ENCODE data around the gene ANO5. TPM values are rescaled to one million over a fixed set of nuclear protein-coding genes. Genes with fewer than 3 reads are reported as not detected.

Gene ANO5
- polyA plus RNA-seq, 2 of the 4 experiments (the other 2 are of a cell fraction) = 3.1 to 8.6 TPM

GRCh38 chr11:22189660-22190059 is 3.2 kb upstream of the ANO5 start:
- Histone ChIP-seq H3K4me3 (no peak overlapping the region), H3K9me3 (no peaks in the 10 kb centered on the region), H3K4me1 (peaks cover 6% of the 10 kb centered on the region; the same call in 2 of the 3 replicates), H3K27ac (no peak overlapping the region), H3K4me2 (no peak overlapping the region)
- ATAC-seq = no peak
- ChIA-PET POLR2A (no interaction called here), CTCF (no interaction called here)
- TF ChIP-seq CHD2 (IDR thresholded peaks at IDR 0.05; ENCODE audit: low read length, partially characterized antibody) (no peak), CEBPB (IDR thresholded peaks at IDR 0.05) (no peak), REST (IDR thresholded peaks at IDR 0.05) (no peak), CHD4 (IDR thresholded peaks at IDR 0.05; ENCODE audit: borderline replicate concordance) (no peak), FOSB (CRISPR knock-in tag; IDR thresholded peaks at IDR 0.05) (no peak), JUNB (IDR thresholded peaks at IDR 0.05) (no peak), GATA3 (IDR thresholded peaks at IDR 0.05; ENCODE audit: borderline replicate concordance) (no peak), MYC (IDR thresholded peaks at IDR 0.05; ENCODE audit: borderline replicate concordance, low read length) (no peak), MAZ (IDR thresholded peaks at IDR 0.05; ENCODE audit: borderline replicate concordance, low read depth, low read length) (no peak), RFX5 (IDR thresholded peaks at IDR 0.05) (no peak)
- FAIRE-seq = no peak
- 41% methylated on average over 2 of the region's 2 CpGs for WGBS (ENCODE audit: missing lambda C conversion rate)
- no peak for DNase-seq (ENCODE audit: low read depth in 1 of 2, low spot score in 1 of 2)

DNA sequence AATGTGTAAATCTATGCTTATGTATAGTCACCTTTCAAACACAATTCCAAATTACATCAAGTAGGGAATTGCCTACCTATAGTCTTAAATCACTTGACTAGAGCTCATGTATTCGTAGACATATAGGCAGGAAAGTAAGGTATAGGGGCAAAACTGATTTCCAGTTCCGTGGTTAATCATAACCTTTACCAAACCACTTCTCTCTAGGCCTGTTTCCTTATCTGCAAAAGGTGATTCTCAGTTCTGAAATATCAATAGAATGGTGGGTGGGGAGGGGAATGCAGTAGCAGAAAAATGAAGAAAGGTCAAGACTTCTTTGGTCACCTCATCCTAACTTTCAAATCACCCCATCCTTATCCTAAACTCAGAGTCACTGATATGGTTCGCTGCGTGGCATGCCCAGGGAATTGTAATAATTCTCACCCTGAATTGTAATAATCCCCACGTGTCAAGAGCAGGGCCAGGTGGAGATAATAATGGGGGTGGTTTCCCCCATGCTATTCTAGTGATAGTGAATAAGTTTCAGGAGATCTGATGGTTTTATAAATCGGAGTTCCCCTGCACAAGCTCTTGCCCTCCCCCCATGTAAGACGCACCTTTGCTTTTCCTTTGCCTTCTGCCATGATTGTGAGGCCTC is 1.9 kb upstream of the ANO5 start:
- FAIRE-seq (no peak), ATAC-seq (no peak), DNase-seq (ENCODE audit: low read depth in 1 of 2, low spot score in 1 of 2) (no peak)
- ChIA-PET CTCF (no interaction called here), POLR2A (no interaction called here)
- H3K4me3 ChIP-seq = no peak overlapping the region
- WGBS (ENCODE audit: missing lambda C conversion rate) = 63% methylated on average over 7 of the region's 7 CpGs
- no peaks in the 10 kb centered on the region for H3K9me3 ChIP-seq
- TF ChIP-seq NPAS2 (CRISPR knock-in tag; IDR thresholded peaks at IDR 0.05; ENCODE audit: borderline replicate concordance) (no peak), E2F6 (IDR thresholded peaks at IDR 0.05; ENCODE audit: borderline replicate concordance, low read depth) (no peak)
- H3K4me2 ChIP-seq = no peak overlapping the region
- peaks cover 8% of the 10 kb centered on the region; the same call in 2 of the 3 replicates for H3K4me1 ChIP-seq
- no peak overlapping the region for H3K27ac ChIP-seq

DNA sequence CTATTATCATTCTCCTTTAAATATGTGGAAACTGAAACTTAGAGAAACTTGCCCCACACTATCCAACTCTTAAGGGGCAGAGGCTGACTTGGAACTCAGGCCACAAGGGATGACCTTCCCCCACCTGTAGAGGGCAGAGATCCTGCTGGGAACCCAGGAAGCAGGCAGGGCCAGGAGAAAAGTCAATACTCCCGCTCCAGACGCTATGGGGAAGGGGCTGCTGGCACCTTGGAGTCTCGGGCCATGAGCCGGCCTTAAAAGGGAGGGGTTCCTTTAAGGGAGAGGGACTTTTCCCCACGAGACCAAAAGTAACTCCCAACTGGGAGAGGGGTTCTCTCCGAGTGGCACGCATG is 620 bp upstream of the ANO5 start:
- H3K4me1 ChIP-seq = peaks cover 8% of the 10 kb centered on the region; the same call in 2 of the 3 replicates
- TF ChIP-seq CHD4 (IDR thresholded peaks at IDR 0.05; ENCODE audit: borderline replicate concordance) = 0 out of 2 replicates have a peak, but pooled peaks have one; percentile 18
- peak; percentile 51 for TF ChIP-seq CTCF (IDR thresholded peaks at IDR 0.05)
- TF ChIP-seq FOSL2 (IDR thresholded peaks at IDR 0.05) = no peak
- no peak for TF ChIP-seq FOSL2 (CRISPR knock-in tag; IDR thresholded peaks at IDR 0.05)
- TF ChIP-seq RAD21 (conservative IDR thresholded peaks at IDR 0.05 in 1 of 2, IDR thresholded peaks at IDR 0.05 in 1 of 2) = 0 out of 5 replicates have a peak, but pooled peaks of 1 of the 2 experiments have one; percentile 6
- no peak for TF ChIP-seq HOXB5 (CRISPR knock-in tag; IDR thresholded peaks at IDR 0.05)
- H3K4me2 ChIP-seq = peak overlapping the region; percentile 97
- H3K9me3 ChIP-seq = no peaks in the 10 kb centered on the region
- ATAC-seq (peak; percentile 79 to 81), DNase-seq (ENCODE audit: low read depth in 1 of 2, low spot score in 1 of 2) (peak; percentile 60 to 66), FAIRE-seq (no peak)
- peak overlapping the region; percentile 83 to 94 for H3K27ac ChIP-seq
- ChIA-PET POLR2A (no interaction called here), CTCF (interaction anchor here (0.7 to 1.5 kb wide), 3 partner anchors 12 to 52 kb away, joined by 3 to 8 read pairs (median 4); no protein-coding TSS in a partner anchor)
- WGBS (ENCODE audit: missing lambda C conversion rate) = 0% methylated on average over 7 of the region's 7 CpGs
- peak overlapping the region; percentile 68 for H3K4me3 ChIP-seq
